ENCODE measurements around the gene FHAD1.

- TF ChIP-seq CTCF (IDR thresholded peaks at IDR 0.05), result no peak
- no peak for TF ChIP-seq EP300 (IDR thresholded peaks at IDR 0.05)
Measured at GRCh38 chr1:15397236-15397635, 150.2 kb downstream of the FHAD1 start.

Data from esophagus muscularis mucosa (tissue), 3 donors.